Left colon (tissue), 2 donors: ENCODE measurements around the gene MICAL2. TPM values are rescaled to one million over a fixed set of nuclear protein-coding genes. Genes with fewer than 3 reads are reported as not detected.

Experiments
- ATAC-seq: fragments of 200-7000 bp; cut with Tn5 transposase; one replicate; pipeline ENCODE4 v1.9.1; 2020; ENCODE audit warnings: mild to moderate bottlenecking, moderate library complexity
- DNase-seq, 2 donors: peaks; one replicate each; pipeline ENCODE4 v3.0.0-alpha.2; 2020
- intact Hi-C, 2 donors: fragments of 100-400 bp; cut with DNase I in 1 of 2; cut with micrococcal nuclease in 1 of 2; formaldehyde crosslinking; loops; one replicate each; pipeline versions ENCODE4 v1.11.2 to v1.14.0; 2022; cut with DNase I, micrococcal nuclease
- total RNA-seq, 2 donors: library from RNA; stranded (reverse); fragmentation: NEBNext Ultra II Directional; extraction: Animal tissue kit (Norgen Biotek cat#: 25700); gene quantifications; one replicate each; pipeline ENCODE4 v1.2.1, GENCODE V29; 2021
- donor health status: DM: no; HTN: no; CAD: no.
- donor health status: DM: yes; HTN: yes; CAD: no.

MICAL2 gene
- total RNA-seq, 2 donors from 2014 or later = 268 to 361 TPM

DNA sequence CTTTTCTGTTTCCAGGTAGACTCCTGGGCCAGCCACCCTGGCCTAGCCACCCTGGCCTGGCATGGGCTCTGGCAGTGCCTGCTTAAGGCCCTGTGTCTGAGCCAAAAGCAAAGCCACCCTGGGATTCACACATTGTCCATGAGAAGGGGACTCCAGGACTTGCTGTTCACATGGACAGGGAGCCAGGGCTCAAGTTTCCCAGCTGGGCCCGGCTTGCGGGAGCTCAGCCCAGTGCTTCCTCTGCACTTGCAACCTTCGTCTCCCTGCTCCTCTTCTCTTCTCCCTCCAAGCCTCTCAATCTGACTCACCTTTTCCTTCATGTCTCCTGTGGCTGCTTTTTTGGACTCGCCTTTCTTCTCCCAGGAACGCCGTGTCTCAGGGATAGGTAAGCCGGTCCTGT, 130.3 kb downstream of the MICAL2 start:
- DNase-seq (no peak), ATAC-seq (no peak)
- intact Hi-C loops = no loop called here

DNA sequence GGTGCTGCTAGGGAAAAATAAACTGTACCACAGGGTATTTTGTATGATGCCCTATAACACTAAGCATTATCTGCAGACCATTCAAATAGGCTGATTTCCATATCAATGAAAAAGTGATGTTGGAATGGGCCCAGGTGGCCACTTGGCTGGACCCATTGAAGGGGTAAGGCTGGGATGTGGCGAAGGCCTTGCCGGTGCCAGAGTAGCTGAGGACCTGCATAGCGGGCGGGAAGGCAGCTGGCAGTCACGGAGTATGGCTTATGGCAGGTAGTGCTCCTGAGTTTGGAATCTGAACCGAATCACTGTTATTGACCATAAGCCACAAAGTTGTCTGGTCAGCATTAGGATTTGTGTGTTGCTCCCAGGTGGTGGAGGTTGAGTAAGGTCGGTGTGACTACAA, 131.0 kb downstream of the MICAL2 start:
- no peak for DNase-seq
- no peak for ATAC-seq
- intact Hi-C loops = no loop called here

DNA sequence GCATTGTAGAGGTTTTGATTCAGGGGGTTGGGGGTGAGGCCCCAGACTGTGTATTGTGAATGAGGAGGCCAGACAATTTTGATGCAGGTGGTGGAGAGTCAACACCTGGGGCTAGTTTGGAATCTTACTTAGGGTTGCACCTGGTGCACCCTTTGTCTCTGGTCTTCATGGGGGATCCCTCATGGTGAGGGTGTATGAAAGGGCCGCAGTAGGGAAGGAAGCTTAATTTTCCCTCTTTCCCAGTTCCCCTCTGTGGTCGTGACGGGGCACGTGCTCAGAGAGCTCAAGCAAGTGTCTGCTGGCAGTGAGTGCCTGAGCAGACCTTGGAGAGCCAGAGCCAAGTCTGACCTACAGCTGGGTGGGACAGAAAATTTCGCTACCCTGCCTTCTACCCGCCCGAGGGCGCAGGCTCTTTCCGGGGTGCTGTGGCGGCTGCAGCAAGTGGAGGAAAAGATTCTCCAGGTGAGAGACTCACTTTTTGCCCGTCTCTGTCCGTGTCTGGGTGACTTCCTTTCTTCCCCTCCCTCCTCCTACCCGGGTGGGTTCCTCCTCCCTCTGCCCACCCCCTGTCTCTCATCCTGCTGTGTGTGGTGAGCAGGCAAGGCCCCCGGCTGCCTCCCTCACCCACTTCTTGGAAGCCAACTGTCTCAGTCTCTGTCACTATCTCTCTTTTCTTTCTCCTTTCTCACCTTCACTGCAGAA, 131.7 kb downstream of the MICAL2 start:
- DNase-seq (no peak), ATAC-seq (no peak)
- intact Hi-C loops = no loop called here

DNA sequence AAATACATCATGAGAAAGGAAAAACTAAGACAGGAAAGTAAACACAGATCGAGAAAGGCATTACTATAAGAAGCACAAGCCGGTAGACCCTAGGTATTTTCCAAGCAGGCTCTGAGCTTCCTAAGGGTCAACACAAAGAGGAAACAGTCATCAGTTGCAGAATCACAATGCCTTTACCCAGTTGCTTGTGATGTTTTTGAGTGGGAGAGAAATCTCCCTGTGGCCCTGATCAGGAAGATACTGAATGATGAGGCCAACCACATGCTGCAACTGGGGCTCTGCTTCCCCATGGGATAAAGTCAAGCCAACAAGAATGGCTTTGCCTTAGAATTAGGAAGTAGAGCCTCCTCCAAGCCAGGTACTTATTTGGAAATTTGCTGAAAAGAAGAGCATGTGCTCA, 132.6 kb downstream of the MICAL2 start:
- ATAC-seq = no peak
- intact Hi-C loops = no loop called here
- DNase-seq = no peak

DNA sequence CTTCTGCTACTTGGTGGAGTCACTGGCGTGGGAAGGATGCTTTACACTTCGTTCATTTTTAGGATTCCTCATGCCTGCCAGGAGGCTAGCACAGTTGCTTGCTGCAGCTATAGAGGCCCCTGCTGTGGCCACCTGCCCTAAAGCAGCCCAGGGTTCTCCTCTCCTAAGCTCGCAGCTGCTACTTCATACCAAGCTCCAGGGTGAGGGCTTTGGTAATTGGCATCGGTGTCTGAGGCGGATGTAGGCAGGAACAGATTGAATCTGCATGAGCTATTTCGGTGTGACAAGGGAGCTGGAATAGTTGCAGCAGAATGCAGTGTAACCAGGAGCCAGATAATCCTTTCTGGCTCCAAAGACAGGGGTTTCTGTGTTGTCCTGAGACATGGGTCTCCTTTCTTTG, 133.1 kb downstream of the MICAL2 start:
- ATAC-seq (no peak), DNase-seq (no peak)
- intact Hi-C loops = no loop called here

GRCh38 chr11:12243911-12244550, 133.6 kb downstream of the MICAL2 start:
- no peak for DNase-seq
- ATAC-seq = no peak
- intact Hi-C loops = no loop called here

DNA sequence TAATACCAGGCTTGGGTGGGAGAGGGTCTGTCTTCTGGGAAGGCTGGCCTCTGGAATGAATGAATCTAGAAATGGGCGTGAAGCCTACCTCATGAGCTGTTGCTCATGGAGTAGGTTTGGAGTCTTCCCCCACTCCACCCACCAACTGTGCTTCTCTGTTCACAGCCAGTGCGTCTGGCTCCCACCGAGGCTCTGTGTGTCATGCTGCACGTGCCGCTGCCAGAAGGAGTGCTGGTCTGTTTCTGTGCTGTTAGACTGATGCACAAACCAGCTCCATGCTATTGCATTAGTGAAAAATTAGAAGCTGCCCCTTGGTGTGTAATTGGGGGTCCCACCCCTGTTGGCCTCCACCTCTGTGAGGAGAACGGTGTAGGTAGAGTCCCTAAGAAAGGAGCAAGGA, 134.7 kb downstream of the MICAL2 start:
- ATAC-seq = no peak
- DNase-seq = no peak
- intact Hi-C loops = no loop called here

- intact Hi-C loops = no loop called here
- ATAC-seq (no peak), DNase-seq (no peak)
These were observed 135.2 kb downstream of the MICAL2 start for GRCh38 chr11:12245549-12246016.

DNA sequence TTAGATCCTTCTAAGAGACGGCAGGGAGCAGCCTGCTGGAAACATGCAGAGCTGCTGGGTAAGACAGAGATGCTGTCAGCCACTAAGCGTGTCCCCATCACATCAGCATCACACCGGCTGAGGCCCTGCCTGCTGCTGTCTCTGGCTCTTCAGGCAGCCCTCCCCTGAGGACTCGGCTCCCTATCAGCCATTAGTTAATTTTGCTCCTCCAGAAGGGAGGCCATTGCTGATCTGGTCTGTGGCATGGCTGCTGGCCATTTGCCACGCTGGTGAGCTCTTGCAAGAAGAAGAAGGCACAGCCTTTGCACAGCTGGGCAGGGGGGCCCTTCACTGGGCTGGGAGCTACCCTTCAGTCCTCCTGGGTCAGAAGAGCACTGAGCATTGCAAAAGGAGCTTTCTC, 135.8 kb downstream of the MICAL2 start:
- DNase-seq (no peak), ATAC-seq (no peak)
- intact Hi-C loops = no loop called here

DNA sequence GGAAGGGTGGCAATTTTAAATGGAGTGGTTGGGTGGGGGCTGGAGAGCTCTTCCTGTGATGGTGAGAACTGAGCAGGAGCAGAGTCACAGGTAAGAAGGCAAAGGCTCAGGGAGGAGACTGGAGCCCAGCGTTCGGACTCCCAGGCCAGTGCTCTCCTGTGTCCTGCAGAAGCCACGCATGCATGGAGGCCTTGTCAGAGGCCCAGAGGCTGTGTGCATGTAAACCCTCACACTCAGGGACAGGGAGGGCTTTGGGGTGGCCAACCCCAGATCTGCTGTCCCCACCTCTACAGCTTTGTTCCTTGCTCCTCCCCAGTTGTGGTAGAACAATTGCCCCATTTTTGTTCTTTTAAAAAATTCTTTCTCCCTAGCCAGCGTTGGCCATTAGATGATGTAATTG, 136.6 kb downstream of the MICAL2 start:
- DNase-seq (no peak), ATAC-seq (no peak)
- intact Hi-C loops = no loop called here

DNA sequence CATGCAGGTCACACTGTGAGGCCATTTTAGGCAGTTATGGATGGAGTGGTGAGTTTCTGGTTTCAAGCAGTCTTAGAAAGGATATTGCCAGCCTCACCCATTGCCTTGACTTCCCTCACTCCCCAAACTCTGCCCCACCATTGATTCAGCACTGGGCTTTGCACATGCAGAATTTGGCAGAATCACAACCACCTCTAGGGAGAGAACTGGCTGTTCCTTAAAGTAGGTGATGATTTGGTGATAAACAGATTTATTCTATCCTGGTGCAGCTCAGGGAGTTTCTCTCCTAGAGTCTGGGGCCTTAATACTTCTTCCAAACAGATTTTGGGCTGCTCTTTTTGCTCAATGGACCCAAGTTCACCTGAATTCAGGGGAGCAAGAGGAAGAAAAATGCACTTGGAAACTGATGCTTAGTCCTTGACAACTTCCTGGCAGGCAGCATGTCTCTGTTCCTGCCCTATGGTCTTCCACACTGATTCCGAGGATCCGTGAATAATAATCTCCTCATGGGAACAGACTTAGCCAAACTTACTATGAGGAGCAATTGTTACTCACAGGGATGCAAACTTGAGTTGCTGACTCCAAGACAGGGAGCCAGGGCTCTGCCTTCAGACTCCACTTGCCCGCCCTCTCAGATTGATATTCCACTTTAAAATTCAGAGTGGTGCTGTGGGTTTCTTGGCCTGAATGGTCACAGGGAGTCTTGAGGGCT, 137.3 kb downstream of the MICAL2 start:
- DNase-seq (no peak), ATAC-seq (no peak)
- intact Hi-C loops = no loop called here

- intact Hi-C loops = no loop called here
- ATAC-seq (peak; percentile 87), DNase-seq (peak; percentile 94 to 98)
These were observed 137.9 kb downstream of the MICAL2 start for GRCh38 chr11:12248330-12248729.

- peak; percentile 61 to 78 for DNase-seq
- ATAC-seq = peak; percentile 25
- intact Hi-C loops = no loop called here
These were observed 139.3 kb downstream of the MICAL2 start for GRCh38 chr11:12249590-12250260.

DNA sequence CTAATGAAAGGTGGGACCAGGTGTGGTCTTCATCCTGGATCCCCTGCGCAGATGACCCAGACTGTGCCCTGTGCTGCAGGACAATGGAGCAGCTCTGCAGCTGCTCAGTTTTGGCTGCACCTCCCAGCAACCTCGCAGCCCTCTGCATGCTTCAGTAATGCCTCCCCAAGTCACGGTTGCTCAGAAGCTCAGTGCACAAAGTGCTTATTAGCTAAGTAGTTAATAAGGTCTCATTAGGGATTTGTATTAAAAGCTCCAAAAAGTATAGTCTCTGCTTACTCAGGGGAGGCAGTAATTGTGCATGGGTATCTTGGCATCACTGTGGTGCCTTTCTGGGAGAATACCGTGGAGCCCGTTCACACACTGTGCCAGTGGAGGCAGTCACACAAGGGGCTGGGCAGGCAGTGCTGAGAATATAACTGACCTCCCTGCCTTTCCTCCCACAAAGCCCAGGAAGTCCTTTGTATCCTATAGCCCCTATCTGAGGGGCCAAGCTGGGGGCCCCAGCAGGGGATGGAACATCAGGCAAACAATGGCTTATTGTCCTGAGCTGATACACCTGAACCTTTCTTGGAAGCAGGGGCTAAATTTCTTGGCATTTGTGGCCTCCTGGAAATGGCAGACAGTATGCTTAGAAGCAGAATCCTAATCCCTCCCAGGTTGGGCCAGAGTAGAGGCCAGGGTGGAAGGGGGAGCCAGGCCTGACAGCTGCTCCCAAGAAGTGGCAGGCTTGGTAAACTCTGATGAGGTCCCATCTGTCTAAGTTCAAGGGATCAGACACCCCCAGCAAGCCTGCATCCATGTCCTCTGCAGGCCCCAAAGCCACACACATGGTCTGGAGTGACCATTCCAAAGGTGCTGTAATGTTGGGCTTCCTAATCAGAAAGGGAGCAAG, 141.5 kb downstream of the MICAL2 start:
- DNase-seq = no peak
- ATAC-seq = no peak
- intact Hi-C loops = no loop called here

DNA sequence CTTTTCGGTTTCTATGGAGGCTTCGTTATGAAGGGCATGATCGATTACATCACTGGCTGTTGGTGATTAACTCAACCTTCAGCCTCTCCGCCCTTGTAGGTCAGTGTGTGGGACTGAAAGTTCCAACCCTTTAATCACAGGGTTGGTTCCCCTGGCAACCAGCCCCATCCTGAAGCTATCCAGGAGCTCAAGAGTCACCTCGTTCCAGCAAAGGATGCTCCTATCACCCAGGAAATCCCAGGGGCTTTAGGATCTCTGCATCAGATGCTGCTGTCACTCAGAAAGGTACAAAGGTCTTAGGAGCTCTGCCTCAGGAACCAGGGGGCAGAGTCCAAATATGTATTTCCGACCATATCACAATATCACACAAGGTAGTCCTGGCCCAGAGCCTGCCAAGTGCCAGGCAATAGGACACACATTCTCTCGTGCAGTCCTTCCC, 143.5 kb downstream of the MICAL2 start:
- peak; percentile 82 for ATAC-seq
- peak in 1 of 2 donors; percentile 45 for DNase-seq
- intact Hi-C loops = no loop called here

- ATAC-seq (peak; percentile 53), DNase-seq (no peak)
- intact Hi-C loops = no loop called here
These were observed 148.1 kb downstream of the MICAL2 start for GRCh38 chr11:12258451-12258850.

DNA sequence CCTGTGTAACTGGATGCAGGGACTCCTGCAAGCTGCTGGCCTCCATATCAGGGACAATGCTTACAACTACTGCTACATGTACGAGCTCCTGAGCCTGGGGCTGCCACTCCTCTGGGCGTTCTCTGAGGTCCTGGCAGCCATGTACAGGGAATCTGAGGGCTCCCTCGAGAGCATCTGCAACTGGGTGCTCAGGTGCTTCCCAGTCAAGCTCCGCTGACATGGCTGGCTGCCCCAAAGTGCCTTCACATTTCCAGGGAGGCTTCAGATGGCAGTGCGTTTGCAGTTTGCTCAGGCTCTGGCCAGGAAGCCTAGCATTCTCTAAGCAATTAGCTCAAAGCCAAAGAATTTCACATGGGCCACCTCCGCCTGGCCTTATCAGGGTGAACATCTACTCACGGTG, 149.6 kb downstream of the MICAL2 start:
- ATAC-seq = no peak
- intact Hi-C loops = no loop called here
- no peak for DNase-seq

DNA sequence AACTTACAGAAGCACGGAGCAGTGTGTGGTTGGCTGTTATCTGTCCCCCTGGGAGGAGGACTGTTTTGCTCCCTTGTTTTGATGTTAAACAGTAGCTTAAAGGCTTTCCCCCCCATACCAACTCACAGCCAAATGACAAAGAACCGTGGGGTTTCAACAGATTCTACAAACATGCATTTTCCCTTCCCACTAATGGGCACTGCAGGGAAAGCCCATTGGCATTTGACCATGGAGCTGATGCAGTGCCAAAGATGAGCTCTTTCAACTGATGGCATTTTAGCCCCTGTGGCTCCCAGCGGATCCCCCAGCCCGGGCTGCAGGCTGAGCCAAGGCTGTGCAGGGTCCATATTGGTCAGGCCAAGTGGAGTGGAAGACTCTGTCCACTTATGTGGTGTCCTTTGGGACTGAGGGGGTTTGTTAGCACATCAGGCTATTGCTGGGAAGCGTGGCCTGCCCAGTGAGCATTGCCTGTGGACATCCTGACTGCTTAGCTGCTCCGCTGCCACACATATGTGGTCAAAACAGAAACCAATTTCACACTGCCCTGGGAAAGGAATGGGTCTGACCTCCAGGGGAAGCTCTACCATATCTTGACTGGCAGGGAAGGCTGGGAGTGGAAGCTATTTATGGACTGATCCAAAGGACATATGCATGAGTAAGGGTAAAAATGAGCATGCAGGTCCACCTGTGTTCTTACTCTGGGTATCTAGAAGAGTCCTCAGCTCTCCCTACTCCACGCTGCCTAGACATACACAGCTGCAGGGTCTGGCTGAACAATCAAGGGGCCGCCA, 150.5 kb downstream of the MICAL2 start:
- intact Hi-C loops = no loop called here
- ATAC-seq (no peak), DNase-seq (no peak)
